HG03280 (cell line): ENCODE data around the gene PDLIM4.

Experiments used
- ATAC-seq: cut with Tn5 transposase; IDR thresholded peaks from one replicate; pipeline ENCODE4 v1.9.1; 2021; ENCODE audit warnings: mild to moderate bottlenecking, moderate library complexity; ENCODE audit not compliant: unreplicated experiment

PDLIM4 gene

DNA sequence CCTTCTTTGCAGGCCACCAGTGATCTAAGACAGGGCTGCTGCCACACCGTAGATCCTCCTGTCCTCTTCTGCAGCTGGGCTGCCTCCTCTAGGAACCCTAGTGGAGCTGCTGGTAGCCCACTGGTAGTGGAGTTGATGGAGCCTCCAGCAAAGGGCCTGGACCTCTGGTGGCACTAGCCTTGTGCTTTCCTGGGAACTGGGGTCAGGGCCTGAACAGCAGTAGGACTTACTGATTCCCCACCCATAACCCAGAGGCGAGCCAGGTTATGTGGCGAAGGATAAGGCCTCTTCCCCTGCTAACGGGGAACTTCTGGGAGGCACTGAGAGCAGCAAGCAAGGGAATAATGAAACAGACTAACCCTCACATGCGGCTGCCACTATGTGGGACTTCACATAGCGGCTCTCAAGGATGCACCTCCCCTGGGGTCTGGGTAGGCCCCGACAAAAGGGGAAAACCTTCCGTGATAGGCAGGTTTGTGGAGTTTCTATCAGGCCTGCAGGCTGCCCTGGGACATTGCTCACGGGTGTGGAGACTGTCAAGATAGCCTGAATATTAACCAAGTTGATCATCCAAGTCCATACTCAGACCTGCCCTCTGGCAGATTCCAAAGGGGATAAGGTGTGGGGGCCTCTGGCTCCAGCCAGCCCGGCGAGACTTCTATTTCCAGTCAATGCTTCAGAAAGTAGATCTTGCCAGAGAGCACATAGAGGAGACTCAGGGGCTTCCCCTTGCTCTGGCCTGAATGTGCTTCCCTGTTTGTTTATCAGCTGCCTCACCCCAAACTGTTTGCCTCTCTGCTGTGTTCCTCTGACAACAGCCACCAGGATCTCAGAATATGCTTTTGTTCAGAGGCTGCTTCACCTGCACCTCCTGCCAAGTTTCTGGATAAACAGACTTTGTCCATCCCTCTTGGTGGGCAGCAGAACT lies 44.1 kb downstream of the PDLIM4 start:
- ATAC-seq = no peak

DNA sequence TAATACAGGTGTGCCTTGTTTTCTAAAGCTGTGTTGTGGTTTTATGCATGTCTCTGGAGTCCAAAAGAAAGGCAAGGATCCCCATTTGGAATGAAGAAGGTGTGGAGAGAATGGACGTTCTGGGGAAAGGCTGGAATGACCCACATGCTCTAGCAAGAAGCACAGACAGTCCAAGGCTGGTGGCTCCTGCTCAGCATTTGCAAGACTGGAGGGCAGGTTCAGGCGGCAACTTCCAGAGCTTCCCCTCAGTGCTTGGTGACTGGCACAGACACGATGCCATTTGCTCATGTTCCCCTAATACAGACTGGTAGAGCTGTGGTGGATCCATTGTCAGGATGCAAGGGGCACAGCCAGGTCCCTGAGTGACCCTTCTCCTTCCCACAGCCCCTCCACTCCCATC lies 44.9 kb downstream of the PDLIM4 start:
- ATAC-seq = no peak

DNA sequence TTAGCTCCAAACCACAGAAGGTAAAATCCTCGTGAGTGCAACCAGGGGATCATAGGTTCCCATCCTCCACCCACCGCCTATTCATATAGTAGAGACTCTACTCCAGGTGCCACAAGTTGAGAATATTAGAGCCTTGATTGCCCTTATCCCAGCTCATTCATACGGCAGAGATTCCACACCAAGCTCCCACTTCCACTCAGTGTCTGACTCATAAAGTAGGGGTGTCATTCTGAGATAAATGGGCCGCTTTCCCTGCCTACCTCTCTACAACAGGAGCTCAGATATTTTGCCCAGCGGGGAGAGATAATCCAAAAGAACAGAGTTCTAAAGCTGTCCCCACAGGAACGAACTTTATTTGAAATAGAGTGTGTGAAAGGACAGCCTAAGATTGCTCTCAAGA lies 46.1 kb downstream of the PDLIM4 start:
- ATAC-seq = no peak

DNA sequence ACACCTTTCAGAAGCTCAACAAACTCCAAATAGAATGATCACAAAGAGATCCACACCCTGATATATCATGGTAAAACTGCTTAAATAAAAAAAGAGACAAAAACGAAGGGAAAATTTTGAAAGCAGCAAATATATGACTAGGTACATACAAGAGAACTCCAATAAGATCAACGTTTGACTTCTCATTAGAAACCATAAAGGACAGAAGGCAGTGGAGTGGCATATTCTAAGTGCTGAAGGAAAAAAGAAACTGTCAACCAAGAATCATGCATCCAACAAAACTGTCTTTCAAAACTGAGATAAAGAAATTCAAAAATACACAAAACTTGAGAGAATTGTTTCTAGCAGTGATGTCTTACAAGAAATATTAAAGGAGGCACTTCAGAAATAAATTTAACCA lies 47.9 kb downstream of the PDLIM4 start:
- no peak for ATAC-seq

DNA sequence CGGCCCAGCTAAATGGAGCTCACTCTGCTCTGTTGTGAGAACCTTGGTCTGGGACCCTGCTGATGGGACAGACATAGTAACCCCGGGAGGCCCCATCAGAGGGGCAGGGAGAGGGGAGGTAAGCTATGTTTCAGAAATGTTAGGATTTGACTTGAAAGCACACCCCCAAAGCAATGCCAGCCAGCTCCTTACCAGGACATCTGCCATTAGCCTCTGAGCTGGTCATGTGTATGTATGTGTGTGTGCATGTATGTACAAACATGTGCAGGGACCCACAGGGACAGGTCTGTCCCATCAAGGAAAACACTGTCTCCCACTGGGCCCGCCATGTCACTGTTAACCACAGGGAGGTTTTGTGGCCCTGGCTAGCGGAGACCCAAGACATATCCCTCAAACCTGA lies 51.2 kb downstream of the PDLIM4 start:
- no peak for ATAC-seq

DNA sequence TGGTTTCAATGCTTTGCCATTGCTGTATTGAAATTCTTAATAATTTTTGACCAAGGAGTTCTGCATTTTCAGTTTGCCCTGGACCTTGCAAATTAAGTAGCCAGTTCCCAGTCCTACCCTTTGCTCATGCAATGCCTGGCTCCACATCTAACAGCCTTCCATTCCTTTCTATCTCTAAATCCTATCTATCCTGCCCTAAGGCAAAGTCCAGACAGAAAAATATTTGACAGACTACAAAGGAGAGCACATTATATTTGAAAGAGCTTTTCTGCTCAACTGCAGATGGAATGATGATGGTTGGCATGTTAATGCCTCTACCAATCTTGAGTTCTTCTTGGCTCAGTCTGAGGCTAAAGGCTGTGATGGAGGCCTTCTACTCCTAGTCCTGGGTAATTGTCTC lies 52.2 kb downstream of the PDLIM4 start:
- no peak for ATAC-seq

DNA sequence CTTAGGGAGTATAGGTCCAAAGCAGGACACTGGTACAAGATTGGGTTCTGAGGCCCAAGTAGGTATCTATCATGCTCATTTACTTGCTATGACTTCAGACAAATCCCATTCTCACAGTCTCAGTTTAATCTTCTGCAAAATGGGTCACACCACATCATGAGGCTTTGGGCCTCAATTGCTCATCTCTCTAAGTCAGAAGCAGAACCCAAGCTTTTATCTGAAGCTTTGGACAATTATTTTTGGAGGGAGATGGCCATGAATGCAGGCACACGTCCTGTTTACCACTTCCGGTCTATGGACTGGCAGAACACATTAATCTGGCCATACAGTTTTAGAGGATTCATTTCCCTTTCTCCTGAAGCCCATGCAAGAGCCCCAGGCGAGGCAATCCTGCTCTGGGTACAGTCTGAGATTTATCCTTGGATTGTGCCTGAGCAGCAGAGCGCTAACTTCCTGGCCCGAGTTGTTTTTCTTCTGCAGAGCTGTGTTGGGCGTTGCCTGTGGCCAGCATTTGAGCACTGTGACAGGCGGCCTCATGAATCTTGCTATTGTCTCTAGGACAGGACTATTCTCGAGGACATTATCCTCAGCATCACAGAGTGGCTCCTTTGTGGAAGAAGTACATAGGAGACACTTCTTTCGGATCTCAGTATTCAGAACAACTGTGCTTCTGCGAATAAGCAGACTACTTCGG lies 52.8 kb downstream of the PDLIM4 start:
- ATAC-seq = no peak

DNA sequence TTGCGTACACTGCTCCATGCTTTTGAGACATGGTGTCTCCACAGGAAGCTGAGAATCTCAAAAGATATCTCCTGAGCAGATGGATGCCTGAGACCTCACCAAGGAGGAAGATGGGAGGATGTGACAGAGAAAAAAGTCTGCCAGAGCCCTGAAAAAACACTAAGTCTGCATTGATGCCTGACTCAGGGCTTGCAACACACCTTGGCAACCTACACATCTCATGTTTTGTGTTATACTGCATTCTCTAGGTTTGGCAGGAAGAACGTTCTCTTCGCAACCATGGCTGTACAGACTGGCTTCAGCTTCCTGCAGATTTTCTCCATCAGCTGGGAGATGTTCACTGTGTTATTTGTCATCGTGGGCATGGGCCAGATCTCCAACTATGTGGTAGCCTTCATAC lies 55.9 kb downstream of the PDLIM4 start:
- ATAC-seq = no peak

DNA sequence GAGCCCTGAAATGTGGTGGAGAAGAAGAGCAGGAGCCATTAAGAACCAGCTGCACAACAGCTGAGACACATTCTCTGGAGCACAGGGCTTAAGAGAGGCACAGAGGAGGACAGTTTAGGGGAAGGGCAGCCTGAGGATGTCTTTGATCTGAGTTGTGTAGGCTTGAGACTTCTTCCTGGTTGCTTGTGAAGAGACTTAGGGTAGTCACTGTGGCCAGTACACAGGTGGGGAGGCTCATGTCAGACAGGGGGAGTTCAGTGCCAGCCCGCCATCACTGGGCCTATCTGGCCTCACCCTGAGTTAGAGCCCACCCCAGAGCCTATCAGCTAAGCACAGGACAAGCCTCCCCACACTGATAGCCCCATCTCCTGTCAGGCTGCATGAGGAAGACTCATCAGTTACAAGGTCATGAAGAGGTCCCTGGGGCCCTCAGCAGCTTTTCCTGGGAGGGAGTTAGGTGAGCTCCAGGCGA lies 56.5 kb downstream of the PDLIM4 start:
- ATAC-seq = no peak

DNA sequence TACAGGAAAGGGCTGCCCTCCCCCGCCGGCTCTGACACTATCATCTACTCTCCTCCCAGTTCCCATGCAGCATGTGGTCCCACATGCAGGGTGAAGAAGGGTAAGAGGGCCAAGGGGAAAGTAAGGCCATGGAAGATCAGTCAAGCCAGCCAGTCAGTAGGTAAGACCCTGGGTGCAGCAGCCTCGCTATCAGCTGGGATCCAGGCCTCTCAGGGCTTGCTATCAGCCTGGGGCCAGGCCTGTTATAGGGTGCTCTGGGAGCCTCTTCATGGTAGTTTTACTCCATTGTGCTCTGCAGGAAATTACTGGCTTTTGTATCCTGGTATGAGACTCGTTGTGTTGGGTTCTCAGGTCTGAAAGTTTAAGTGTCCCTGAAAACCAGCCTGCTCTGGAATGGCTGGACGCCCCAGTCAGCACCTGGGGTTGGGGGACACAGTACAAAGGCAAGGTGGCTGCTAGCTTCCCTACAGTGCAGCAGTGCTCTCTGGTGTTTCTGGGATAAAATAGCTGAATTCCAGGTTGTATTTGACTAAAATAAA lies 58.1 kb downstream of the PDLIM4 start:
- no peak for ATAC-seq

DNA sequence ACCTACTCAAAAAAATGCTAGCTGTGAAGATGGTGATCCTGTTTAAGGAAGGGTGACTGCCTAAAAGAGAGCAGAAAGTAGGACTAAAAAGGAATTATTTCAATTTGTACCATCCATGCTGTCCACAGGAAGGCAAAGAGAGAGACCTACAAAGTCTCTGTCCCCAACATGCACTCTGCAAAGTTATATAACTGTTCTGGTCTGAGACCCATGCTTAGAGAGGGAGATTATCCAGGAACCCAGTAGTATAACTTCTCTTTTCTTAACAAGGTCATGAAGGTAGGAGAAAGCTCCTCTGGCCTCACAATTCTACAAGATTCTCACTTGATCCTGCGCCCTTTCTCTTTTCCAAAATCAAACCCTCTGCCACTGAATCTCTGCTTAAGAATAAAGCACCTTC lies 62.5 kb downstream of the PDLIM4 start:
- ATAC-seq = no peak

DNA sequence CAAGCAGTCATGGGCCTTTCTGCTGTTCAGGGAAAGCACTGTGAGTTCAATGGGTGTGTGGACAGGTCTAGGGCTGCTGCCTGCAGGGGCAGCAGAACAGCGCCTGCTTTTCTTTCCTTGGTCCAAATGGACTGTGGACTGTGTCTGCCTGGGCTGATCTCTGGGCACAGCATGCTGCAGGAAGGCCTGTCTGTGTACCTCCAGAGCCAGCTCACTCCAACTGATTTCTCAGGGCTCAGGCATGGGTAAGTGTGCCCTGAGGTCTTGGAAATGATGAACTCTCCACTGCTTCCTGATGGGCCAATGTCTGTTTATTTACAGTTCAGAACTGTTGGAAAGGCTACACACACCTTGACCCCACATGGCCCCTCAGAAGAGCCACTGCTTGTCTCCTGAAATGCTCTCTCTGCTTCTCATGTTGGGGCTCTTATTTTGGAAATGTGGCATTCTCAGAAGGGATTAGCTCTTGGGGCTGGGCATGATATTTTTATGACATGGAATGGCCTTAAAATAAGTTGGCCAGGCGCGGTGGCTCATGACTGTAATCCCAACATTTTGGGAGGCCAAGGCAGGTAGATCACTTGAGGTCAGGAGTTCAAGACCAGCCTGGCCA lies 63.7 kb downstream of the PDLIM4 start:
- no peak for ATAC-seq

DNA sequence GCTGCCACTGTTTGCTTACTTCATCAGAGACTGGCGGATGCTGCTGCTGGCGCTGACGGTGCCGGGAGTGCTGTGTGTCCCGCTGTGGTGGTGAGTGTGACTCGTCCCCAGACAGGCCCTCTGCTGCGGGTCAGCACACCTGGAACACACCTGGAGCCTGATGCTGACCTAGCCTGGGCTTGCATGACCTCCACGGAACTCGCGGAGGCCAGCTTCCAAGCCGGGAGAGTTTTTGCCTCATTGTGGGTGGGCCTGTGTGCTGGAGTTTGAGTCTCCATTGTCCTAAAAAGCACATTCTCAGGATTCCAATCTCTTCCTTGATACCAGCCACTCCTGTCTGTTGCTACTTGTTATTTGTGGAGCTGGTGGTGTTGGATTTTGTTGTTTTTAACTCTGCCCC lies 64.8 kb downstream of the PDLIM4 start:
- ATAC-seq = no peak
